ENCODE results near the gene MAD1L1.

The MAD1L1 gene

GRCh38 chr7:1994931-1995330 is 237.8 kb downstream of the MAD1L1 start:
- DNase-seq: peak; percentile 49 to 64

- no peak for DNase-seq
Observed at GRCh38 chr7:1993776-1994740, 238.7 kb downstream of the MAD1L1 start.

- DNase-seq: no peak
Observed at GRCh38 chr7:1993031-1993695, 239.6 kb downstream of the MAD1L1 start.

GRCh38 chr7:1992554-1992953 is 240.2 kb downstream of the MAD1L1 start:
- DNase-seq: no peak

GRCh38 chr7:1990001-1990670 is 242.6 kb downstream of the MAD1L1 start:
- no peak for DNase-seq

- DNase-seq: no peak
Observed at GRCh38 chr7:1989049-1989860, 243.5 kb downstream of the MAD1L1 start.

- DNase-seq: no peak
Observed at GRCh38 chr7:1988533-1988930, 244.2 kb downstream of the MAD1L1 start.

- DNase-seq: no peak
Observed at GRCh38 chr7:1987591-1988532, 244.9 kb downstream of the MAD1L1 start.

- no peak for DNase-seq
Observed at GRCh38 chr7:1987084-1987535, 245.6 kb downstream of the MAD1L1 start.

GRCh38 chr7:1986366-1987083 is 246.2 kb downstream of the MAD1L1 start:
- no peak for DNase-seq

GRCh38 chr7:1985936-1986335 is 246.8 kb downstream of the MAD1L1 start:
- no peak for DNase-seq

GRCh38 chr7:1985042-1985441 is 247.7 kb downstream of the MAD1L1 start:
- DNase-seq: no peak

GRCh38 chr7:1981878-1982230 is 250.9 kb downstream of the MAD1L1 start:
- no peak for DNase-seq

GRCh38 chr7:1981201-1981877 is 251.4 kb downstream of the MAD1L1 start:
- no peak for DNase-seq

- no peak for DNase-seq
Observed at GRCh38 chr7:1979591-1980560, 252.9 kb downstream of the MAD1L1 start.

GRCh38 chr7:1978656-1979590 is 253.8 kb downstream of the MAD1L1 start:
- no peak for DNase-seq

GRCh38 chr7:1977876-1978441 is 254.8 kb downstream of the MAD1L1 start:
- DNase-seq: no peak

Data from NCI-H187 (cell line).